Ovary (tissue), 3 donors: ENCODE results near the gene ZNF518B.

Experiments
- CTCF ChIP-seq, 3 donors: fragments of 450-650 bp in 2 of 3; fragments of 200-600 bp in 1 of 3; IDR thresholded peaks; one replicate each; pipeline versions ENCODE4 v1.5.1 to v1.8.0; 2016 to 2022; ENCODE audit warnings: antibody characterized with exemption in 3 of 3, mild to moderate bottlenecking in 1 of 3
- EP300 ChIP-seq: sonication (generic); formaldehyde crosslinking; IDR thresholded peaks from one replicate; pipeline ENCODE4 v1.6.1; 2017; ENCODE audit warnings: antibody characterized with exemption
- donor health status: DM: no; HTN: no; CAD: no.

GRCh38 chr4:10461850-10462400 is 4.7 kb upstream of the ZNF518B start:
- TF ChIP-seq CTCF (IDR thresholded peaks at IDR 0.05) (no peak), EP300 (no peak)
